Measurements from ENCODE around the gene NMRK2. TPM values are rescaled to one million over a fixed set of nuclear protein-coding genes. Genes with fewer than 3 reads are reported as not detected.

NMRK2 gene
- total and polyA plus RNA-seq, 2 of the 13 experiments (the other 11 are each of a cell fraction or from before 2014, with no cell fraction given): not detected

DNA sequence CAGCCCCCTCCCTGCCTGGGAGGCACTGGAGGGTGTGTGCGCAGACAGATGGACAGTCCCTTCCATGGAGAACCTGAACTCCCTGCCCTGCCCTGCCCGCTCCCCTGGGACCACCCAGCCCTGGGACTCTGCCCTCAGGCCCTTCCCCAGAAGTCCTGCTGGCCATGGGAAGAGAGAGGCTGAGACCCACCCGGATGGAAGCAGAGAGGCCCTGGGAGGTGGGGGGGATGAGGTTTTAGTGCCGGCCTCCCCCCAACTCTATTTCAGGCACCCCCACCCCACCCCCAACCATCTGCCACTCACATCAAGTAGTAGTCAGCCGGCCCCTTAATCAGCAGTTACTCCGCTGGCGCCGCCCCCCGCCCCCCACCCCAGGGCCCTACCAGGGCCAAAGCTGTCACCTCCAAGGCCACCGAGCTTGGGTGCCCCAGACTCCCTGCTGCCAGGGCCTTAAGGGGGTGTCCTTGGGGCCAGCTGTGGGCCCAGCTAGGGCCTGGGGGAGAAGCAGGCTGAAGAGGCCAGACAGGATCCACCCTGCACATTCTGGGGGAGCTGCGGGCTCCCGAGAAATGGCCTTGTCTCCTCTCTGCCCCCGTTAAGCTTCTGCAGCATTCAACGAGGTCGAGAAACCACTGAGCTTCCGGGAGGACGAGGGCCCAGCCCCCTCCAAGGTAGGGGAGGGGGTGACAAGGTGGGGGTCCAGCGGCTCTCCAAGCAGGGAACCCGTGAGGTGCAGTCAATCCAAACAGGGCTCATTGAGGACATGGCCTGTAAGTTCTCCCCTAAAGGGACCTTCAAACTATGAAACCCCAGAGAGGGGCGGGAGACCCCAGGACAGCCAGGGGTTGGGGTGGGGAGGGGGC is 17.4 kb downstream of the NMRK2 start:
- WGBS (ENCODE audit: low lambda C conversion rate): 42% methylated on average over 5 of the region's 20 CpGs
- Histone ChIP-seq H3K79me2 (ENCODE audit: insufficient read depth, low read length) (no peaks in the 10 kb centered on the region), H3K36me3 (replicated peaks in 1 of 2; ENCODE audit: control insufficient read depth in 1 of 2, insufficient read depth in 2 of 2, low read length in 2 of 2) (no peaks in the 10 kb centered on the region), H3K27ac (ENCODE audit: extremely low read length, insufficient read depth, low read length) (no peak overlapping the region), H3K4me1 (ENCODE audit: insufficient read depth, low read length) (peaks cover 6% of the 10 kb centered on the region; the same call in 1 of the 2 replicates), H3K9me3 (ENCODE audit: low read length) (no peaks in the 10 kb centered on the region), H2AFZ (ENCODE audit: low read length) (no peak overlapping the region), H3K27me3 (ENCODE audit: control insufficient read depth in 1 of 2, insufficient read depth in 2 of 2, low read length in 2 of 2) (peaks cover 0 to 7% of the 10 kb centered on the region in 2 experiments; a peak in 2 of 5 replicates), H4K20me1 (ENCODE audit: insufficient read depth, low read length) (no peaks in the 10 kb centered on the region), H3K9ac (ENCODE audit: insufficient read depth, low read depth, low read length) (no peak overlapping the region), H3K4me2 (ENCODE audit: low read depth, low read length) (no peak overlapping the region), H3K4me3 (replicated peaks in 1 of 3; ENCODE audit: insufficient read depth in 1 of 3, low read depth in 2 of 3, low read length in 3 of 3) (no peak overlapping the region)
- ATAC-seq (no peak), DNase-seq (ENCODE audit: low spot score) (no peak), FAIRE-seq (no peak)
- BruUV-seq (replicated peaks): no TSS peak
- CTCF ChIA-PET (ENCODE audit: low intra/inter-chr PET ratio, low total read pairs): no interaction called here
- TF ChIP-seq TOE1 (CRISPR knock-in tag; IDR thresholded peaks at IDR 0.05) (no peak), ZNF768 (CRISPR knock-in tag; IDR thresholded peaks at IDR 0.05) (no peak), IKZF1 (IDR thresholded peaks at IDR 0.05) (no peak), FOXA1 (IDR thresholded peaks at IDR 0.05) (no peak), FOXA1 (CRISPR knock-in tag; IDR thresholded peaks at IDR 0.05) (no peak), DNMT1 (CRISPR knock-in tag; IDR thresholded peaks at IDR 0.05) (no peak)
- TF ChIP-seq, protein P1, sequence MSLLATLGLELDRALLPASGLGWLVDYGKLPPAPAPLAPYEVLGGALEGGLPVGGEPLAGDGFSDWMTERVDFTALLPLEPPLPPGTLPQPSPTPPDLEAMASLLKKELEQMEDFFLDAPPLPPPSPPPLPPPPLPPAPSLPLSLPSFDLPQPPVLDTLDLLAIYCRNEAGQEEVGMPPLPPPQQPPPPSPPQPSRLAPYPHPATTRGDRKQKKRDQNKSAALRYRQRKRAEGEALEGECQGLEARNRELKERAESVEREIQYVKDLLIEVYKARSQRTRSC (CRISPR knock-in tag; IDR thresholded peaks at IDR 0.05; ENCODE audit: low read depth): no peak
- TF ChIP-seq, protein P2, sequence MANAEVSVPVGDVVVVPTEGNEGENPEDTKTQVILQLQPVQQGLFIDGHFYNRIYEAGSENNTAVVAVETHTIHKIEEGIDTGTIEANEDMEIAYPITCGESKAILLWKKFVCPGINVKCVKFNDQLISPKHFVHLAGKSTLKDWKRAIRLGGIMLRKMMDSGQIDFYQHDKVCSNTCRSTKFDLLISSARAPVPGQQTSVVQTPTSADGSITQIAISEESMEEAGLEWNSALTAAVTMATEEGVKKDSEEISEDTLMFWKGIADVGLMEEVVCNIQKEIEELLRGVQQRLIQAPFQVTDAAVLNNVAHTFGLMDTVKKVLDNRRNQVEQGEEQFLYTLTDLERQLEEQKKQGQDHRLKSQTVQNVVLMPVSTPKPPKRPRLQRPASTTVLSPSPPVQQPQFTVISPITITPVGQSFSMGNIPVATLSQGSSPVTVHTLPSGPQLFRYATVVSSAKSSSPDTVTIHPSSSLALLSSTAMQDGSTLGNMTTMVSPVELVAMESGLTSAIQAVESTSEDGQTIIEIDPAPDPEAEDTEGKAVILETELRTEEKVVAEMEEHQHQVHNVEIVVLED (CRISPR knock-in tag; IDR thresholded peaks at IDR 0.05; ENCODE audit: borderline replicate concordance): no peak
- POLR2A ChIA-PET: interaction anchor here (1.0 kb wide), 1 partner anchor 19 kb away, joined by 3 read pairs; no protein-coding TSS in a partner anchor
- intact Hi-C loops (cut with micrococcal nuclease; ENCODE audit: unreplicated experiment) (no loop called here), in situ Hi-C loops (cut with HindIII; ENCODE audit: extremely low pct_ligation_motif_present, low pct_unique_long_range_greater_than_20kb) (no loop called here)
